GM20431 (cell line): Measurements from ENCODE around the gene MUC5AC.
"Not testable (repeated sequence)": the region's sequence is repeated elsewhere in the genome, so short reads cannot be mapped to it uniquely, and the experiment has no call there.

Experiments
- in situ Hi-C: fragments of 300-500 bp; cut with MseI, MboI; formaldehyde crosslinking; loops from one replicate; pipeline ENCODE4 v1.15.0; 2020; ENCODE audit warnings: low sequenced_read_pairs; ENCODE audit not compliant: unreplicated experiment

MUC5AC gene

GRCh38 chr11:1160231-1161101 is 2.7 kb downstream of the MUC5AC start:
- in situ Hi-C loops = no loop called here

- in situ Hi-C loops = no loop called here
Measured at GRCh38 chr11:1161410-1162137, 3.8 kb downstream of the MUC5AC start.

DNA sequence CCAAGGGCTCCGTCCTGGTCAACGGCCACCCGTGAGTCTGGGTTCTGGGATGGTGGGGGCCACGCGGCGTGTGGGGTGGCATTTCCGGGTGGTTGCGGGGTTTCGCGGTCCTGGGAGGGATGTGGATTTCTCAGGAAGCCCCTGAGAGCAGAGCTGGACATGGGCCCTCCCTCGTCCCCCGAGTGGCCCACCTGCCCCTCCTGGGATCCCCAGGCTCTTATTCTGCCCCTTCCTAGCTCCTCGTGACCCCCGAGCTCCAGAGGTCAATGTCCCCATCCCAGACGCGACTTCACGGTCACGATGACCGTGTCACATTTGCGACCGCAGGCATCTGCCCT is 4.4 kb downstream of the MUC5AC start:
- in situ Hi-C loops = no loop called here

GRCh38 chr11:1162491-1163311 is 4.9 kb downstream of the MUC5AC start:
- in situ Hi-C loops = no loop called here

GRCh38 chr11:1163321-1163910 is 5.7 kb downstream of the MUC5AC start:
- in situ Hi-C loops = no loop called here

GRCh38 chr11:1163911-1164735 is 6.4 kb downstream of the MUC5AC start:
- in situ Hi-C loops = no loop called here

DNA sequence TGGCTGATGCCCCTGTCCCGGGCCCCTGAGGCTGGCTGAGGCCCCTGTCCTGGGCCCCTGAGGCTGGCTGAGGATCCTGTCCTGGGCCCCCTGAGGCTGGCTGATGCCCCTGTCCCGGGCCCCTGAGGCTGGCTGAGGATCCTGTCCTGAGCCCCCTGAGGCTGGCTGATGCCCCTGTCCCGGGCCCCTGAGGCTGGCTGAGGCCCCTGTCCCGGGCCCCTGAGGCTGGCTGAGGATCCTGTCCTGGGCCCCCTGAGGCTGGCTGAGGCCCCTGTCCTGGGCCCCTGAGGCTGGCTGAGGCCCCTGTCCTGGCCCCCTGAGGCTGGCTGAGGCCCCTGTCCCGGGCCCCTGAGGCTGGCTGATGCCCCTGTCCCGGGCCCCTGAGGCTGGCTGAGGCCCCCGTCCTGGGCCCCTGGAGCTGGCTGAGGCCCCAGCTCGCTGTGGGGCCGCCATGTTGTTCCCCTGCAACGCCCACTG is 7.1 kb downstream of the MUC5AC start:
- in situ Hi-C loops = not testable (repeated sequence)

- in situ Hi-C loops = no loop called here
Measured at GRCh38 chr11:1165256-1166041, 7.7 kb downstream of the MUC5AC start.

GRCh38 chr11:1167256-1167655 is 9.5 kb downstream of the MUC5AC start:
- in situ Hi-C loops = no loop called here

DNA sequence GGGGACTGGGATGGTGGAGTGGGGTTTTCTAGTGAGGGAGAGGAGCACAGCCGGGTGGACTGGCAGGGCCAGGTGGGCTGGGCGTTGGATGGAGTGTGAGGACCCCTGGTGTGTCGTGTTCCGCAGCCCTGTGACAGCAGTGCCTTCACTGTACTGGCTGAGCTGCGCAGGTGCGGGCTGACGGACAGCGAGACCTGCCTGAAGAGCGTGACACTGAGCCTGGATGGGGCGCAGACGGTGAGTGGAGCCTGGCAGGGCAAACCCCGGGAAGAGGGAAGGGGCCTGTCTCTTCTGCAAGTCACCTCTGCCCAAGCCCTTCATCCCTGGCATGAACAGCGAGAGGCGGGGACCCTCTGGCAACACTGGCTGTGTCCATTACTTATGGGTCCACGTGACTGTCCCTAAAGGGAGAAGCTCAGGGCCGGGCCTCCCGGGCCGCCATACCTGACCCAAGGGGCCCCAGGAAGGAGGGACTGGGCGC is 10.0 kb downstream of the MUC5AC start:
- in situ Hi-C loops = no loop called here

GRCh38 chr11:1168256-1168655 is 10.5 kb downstream of the MUC5AC start:
- in situ Hi-C loops = no loop called here

DNA sequence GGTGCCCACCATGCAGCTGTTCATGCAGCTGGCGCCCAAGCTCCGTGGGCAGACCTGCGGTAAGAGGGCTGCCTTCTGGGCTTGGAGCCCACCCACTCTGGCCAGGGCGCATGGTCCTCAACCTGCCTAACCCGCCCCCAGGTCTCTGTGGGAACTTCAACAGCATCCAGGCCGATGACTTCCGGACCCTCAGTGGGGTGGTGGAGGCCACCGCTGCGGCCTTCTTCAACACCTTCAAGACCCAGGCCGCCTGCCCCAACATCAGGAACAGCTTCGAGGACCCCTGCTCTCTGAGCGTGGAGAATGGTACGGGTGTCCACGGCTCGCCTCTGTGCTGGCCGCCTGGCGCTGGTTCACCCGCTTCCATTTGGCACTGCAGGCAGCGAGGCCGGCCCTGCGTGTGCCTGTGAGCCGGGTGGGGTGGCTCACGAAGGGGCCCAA is 11.0 kb downstream of the MUC5AC start:
- in situ Hi-C loops = no loop called here

GRCh38 chr11:1171223-1171984 is 13.7 kb downstream of the MUC5AC start:
- in situ Hi-C loops = no loop called here

DNA sequence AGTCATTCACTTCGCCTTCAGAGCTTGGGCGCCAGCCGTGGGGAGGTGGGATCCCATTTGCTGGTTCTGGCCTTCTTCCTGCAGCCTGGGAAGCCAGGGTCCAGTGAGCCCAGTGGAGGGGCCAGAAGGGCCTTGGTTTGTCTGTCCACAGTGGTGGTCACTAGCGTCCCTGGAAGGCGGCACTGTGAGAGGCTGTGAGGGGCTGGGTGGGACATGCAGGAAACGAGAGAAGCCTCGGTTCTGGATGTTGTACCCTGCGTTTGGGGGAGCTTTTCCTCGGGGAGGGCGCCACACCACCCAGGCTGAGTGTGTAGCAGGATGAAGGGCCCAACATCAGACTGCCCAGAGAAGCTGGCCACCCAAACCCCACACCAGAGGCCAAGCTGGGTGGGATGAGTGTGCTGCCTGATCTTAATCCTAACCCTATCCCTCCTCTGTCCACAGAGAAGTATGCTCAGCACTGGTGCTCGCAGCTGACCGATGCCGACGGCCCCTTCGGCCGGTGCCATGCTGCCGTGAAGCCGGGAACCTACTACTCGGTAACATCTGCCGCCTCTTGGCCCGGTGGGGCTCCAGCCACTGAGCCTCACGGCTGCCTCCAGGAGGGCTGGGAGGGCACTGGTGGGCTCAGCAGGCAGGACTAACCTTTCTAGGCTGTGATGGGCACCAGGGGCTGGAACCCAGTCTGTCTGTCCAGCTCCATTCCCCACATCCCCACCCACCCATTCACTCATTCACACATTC is 14.4 kb downstream of the MUC5AC start:
- in situ Hi-C loops = no loop called here

- in situ Hi-C loops = no loop called here
Measured at GRCh38 chr11:1172729-1173117, 15.0 kb downstream of the MUC5AC start.

DNA sequence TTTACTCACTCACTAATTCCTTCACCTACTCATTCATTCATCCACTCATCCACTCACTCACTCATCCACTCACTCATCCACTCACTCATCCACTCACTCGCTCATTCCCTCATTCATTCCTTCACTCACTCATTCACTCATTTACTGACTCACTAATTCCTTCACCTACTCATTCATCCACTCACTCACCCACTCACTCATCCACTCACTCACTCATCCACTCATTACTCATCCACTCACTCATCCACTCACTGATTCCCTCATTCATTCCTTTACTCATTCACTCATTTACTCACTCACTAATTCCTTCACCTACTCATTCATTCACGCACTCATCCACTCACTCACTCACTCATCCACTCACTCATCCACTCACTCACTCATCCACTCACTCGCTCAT is 15.6 kb downstream of the MUC5AC start:
- in situ Hi-C loops = not testable (repeated sequence)
